ENCODE results near the gene EDC3.
"Not testable (repeated sequence)": the region's sequence is repeated elsewhere in the genome, so short reads cannot be mapped to it uniquely, and the experiment has no call there.

The EDC3 gene

GRCh38 chr15:74610302-74610951 lies 85.4 kb downstream of the EDC3 start:
- no peak for DNase-seq (ENCODE audit: low spot score)

DNA sequence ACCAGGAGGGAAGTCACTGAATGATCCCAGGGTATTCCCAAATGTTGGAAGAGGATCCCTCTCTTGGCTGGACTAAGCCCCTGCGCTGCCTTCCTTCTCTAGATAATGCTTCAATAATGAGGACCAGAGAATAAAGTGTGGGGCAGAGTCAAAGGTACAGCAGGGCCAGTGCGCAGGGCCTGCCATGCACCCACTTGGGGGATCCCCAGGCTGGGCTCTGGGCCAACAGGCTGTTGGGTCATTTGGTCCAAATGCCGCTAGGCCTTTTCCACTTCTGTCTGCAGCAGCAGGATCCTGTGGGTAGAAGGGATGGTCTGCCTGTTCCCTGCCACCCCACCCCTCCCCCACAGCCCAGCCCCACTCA lies 85.9 kb downstream of the EDC3 start:
- no peak for DNase-seq (ENCODE audit: low spot score)

DNA sequence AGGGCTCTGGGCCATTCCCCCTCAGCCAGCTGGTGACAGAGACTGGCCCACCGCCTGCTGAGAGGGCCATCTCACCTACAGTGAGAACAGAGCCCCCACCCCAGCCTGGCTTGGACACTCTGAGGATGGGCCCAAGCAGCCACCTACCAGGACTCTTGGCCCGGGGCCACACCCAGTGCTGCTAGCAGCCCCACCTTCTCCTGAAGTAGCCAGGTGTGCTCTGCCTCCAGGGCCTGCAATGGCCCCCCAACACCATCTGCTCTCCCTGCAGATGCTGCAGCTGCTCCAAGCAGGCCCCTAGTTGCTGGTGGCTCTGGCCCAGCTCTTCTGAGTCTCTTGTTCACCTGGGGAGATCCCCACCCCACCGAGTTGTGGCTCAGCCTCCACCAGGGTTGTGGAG lies 87.0 kb downstream of the EDC3 start:
- no peak for DNase-seq (ENCODE audit: low spot score)

GRCh38 chr15:74605795-74606150 lies 90.1 kb downstream of the EDC3 start:
- DNase-seq (ENCODE audit: low spot score), result no peak

- no peak for DNase-seq (ENCODE audit: low spot score)
These were observed 90.6 kb downstream of the EDC3 start for GRCh38 chr15:74604983-74605794.

GRCh38 chr15:74603789-74604705 lies 91.8 kb downstream of the EDC3 start:
- DNase-seq (ENCODE audit: low spot score), result no peak

DNA sequence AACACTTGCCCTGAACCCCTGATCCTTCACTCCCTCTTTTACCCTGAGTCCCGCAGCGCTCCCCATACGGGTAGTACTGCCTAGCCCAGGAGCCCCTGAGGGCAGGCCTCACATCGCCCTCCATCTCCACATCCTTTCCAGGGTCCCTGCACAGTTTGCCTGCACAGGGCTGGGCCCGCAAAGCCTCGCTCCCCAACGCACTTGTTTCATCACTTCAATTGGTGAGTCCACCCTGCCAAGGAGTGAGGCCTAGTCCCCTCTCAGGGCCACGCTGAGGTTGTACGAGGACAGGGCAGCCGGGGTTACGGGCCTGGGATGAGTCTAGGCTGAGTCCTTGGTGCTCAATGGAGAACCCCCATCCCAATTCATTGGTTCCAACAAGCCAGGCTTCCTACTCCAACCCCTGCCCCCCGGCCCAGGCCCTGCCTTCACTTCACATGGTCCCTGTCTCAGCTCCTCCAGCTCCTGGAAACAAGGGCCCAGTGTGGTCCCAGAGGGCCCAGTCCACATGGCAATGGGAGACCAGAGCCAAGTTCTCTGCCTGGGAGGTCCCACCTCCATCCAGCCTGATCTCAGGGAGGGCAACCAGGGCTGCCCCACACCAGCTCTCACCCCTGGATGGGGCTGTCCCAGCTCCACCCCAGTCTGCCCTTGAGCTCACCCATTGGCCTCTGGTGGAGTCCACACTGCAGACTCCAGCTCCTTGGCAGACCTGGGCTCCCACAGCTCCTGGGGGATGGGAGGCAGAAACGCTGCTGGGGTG lies 92.6 kb downstream of the EDC3 start:
- no peak for DNase-seq (ENCODE audit: low spot score)

GRCh38 chr15:74599156-74599555 lies 96.7 kb downstream of the EDC3 start:
- no peak for DNase-seq (ENCODE audit: low spot score)

- peak; percentile 86 for DNase-seq (ENCODE audit: low spot score)
These were observed 97.5 kb downstream of the EDC3 start for GRCh38 chr15:74598126-74598842.

DNA sequence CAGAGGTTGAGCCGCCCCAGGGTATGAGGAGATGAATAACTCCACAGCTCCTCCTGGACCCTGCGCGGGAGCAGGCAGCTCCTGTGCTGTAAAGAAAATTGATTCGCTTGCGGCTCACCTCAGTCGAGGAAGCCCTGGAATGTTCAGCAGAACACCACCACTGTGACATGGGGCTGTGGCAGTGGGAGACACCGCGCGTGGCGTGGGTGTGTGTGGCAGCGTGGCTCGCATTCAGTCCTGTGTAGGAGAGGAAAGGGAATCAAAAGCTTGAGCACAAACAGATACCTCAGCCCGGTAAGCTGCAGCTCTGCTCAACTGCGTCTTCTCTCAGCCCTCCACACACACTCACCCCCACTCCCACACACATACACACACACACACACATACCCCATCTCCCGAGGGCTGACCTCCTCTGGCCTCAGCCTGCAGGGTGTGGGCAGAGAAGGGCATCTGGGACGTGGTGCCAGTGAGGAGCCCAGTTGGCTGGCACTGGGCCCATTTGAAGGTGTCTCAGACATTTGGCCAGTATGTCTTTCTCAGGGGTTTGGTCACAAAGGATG lies 98.6 kb downstream of the EDC3 start:
- DNase-seq (ENCODE audit: low spot score), result not testable (repeated sequence)

GRCh38 chr15:74596736-74597135 lies 99.1 kb downstream of the EDC3 start:
- not testable (repeated sequence) for DNase-seq (ENCODE audit: low spot score)

DNA sequence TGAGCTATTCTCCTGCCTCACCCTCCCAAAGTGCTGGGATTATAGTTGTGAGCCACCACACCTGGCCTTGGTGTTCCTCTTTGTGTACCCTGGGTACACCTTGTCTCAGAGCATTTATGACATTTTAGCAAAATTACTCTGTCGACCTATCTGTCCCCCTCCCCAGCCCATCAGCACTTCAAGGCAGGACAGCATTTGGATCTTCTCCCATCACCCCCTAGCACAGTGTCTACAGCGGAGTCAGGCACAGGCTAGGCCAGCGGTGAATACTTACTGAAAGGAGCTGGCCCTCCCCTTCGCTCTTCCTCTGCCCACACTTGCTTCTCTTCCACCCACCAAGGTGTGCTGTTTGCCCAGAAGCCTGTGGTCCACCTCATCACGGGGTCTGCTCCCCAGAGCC lies 100.6 kb downstream of the EDC3 start:
- no peak for DNase-seq (ENCODE audit: low spot score)

DNA sequence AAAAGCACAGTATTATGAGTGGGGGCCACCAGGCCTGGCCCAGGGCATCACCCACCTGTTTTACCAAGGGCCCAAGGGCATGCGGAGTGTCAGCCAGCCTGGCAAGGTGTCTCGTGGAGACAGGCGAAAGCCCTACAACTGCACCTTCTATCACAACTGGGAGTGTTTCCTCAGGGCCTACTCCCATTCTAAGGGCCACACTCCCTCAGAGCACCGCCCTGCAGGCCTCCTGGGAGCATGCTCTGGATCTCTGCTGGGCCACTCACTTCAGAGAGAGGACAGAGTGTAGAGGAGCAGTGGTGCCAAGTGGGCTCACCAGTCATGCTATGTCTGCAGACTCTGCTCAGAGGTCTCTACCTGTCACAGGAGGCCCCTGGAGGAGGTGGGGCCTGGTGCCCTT lies 101.4 kb downstream of the EDC3 start:
- no peak for DNase-seq (ENCODE audit: low spot score)

- no peak for DNase-seq (ENCODE audit: low spot score)
These were observed 102.7 kb downstream of the EDC3 start for GRCh38 chr15:74593122-74593521.

DNA sequence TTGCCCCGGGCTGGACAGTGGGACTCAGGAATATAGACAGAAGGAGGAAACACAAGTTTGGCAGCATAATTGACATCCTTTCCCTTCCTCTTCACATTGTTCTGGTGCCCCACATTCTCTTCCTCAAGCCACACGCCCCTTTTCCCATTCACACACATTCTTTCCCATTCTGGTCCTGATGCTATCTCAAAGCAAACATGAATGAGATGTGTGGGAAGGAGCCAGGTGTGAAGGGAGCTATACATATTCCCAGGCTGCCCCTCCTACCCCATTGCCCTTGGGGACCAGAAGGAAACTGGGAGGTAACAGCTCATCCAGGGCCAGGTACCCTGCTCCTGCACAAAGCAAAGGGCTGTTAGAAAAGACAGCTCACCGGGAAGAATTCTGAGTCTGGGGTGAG lies 103.6 kb downstream of the EDC3 start:
- DNase-seq (ENCODE audit: low spot score), result no peak

- no peak for DNase-seq (ENCODE audit: low spot score)
These were observed 106.0 kb downstream of the EDC3 start for GRCh38 chr15:74589826-74590225.

GRCh38 chr15:74585857-74586256 lies 110.0 kb downstream of the EDC3 start:
- no peak for DNase-seq (ENCODE audit: low spot score)

DNA sequence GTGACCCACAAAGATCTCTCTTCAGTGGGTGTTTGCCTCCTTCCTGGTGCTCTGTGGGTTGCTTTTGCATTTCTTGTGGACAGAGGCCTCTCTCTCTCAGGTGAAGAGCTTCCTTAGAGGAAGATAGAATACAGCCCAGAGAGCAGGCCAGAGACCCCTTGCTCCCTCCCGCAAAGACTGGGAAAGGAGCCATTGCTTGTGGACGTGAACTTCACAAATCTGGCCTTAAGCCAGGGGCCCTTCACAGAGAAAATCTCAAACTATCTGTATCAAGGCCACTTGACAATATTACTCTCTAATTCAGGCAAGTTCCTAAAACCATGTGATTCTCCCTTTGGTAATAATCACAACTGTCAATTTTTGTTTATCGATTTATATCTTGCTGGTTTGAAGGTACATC lies 110.6 kb downstream of the EDC3 start:
- DNase-seq (ENCODE audit: low spot score), result no peak

DNA sequence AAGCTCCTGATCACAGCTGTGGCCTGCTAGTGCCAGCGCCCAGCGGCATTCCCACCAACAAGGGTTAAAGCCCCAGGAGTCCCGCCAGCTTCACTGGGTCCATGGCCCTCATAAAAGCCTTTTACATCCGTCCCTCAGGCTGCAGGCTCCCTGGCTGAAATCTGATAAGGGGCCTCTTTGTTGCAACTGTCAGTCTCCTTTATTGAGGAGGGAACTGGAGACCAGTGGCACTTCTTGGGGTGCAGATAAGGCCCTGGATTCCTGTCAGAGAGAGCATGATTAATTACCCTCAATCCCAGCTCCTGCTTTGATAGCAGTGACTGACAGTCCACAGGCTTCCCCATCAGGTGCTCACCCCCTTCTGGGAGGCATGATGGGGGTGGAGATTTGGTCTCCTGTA lies 111.0 kb downstream of the EDC3 start:
- DNase-seq (ENCODE audit: low spot score), result no peak

GRCh38 chr15:74584204-74584603 lies 111.6 kb downstream of the EDC3 start:
- DNase-seq (ENCODE audit: low spot score), result no peak
